Mucosa of gallbladder (tissue), 1 donor: Measurements from ENCODE around the gene UGT8. TPM values are rescaled to one million over a fixed set of nuclear protein-coding genes. Genes with fewer than 3 reads are reported as not detected.
"Not testable (repeated sequence)": the region's sequence is repeated elsewhere in the genome, so short reads cannot be mapped to it uniquely, and the experiment has no call there.

Experiments
- DNase-seq: peaks from one replicate; pipeline ENCODE4 v3.0.0-alpha.2; 2020; ENCODE audit warnings: low spot score
- total RNA-seq: library from RNA; stranded (reverse); gene quantifications from one replicate; pipeline ENCODE4 v1.2.1, GENCODE V29; 2021
- donor health status: DM: no; HTN: no; CAD: no.

UGT8 gene, protein sequence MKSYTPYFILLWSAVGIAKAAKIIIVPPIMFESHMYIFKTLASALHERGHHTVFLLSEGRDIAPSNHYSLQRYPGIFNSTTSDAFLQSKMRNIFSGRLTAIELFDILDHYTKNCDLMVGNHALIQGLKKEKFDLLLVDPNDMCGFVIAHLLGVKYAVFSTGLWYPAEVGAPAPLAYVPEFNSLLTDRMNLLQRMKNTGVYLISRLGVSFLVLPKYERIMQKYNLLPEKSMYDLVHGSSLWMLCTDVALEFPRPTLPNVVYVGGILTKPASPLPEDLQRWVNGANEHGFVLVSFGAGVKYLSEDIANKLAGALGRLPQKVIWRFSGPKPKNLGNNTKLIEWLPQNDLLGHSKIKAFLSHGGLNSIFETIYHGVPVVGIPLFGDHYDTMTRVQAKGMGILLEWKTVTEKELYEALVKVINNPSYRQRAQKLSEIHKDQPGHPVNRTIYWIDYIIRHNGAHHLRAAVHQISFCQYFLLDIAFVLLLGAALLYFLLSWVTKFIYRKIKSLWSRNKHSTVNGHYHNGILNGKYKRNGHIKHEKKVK
- 72.8 TPM for total RNA-seq

DNA sequence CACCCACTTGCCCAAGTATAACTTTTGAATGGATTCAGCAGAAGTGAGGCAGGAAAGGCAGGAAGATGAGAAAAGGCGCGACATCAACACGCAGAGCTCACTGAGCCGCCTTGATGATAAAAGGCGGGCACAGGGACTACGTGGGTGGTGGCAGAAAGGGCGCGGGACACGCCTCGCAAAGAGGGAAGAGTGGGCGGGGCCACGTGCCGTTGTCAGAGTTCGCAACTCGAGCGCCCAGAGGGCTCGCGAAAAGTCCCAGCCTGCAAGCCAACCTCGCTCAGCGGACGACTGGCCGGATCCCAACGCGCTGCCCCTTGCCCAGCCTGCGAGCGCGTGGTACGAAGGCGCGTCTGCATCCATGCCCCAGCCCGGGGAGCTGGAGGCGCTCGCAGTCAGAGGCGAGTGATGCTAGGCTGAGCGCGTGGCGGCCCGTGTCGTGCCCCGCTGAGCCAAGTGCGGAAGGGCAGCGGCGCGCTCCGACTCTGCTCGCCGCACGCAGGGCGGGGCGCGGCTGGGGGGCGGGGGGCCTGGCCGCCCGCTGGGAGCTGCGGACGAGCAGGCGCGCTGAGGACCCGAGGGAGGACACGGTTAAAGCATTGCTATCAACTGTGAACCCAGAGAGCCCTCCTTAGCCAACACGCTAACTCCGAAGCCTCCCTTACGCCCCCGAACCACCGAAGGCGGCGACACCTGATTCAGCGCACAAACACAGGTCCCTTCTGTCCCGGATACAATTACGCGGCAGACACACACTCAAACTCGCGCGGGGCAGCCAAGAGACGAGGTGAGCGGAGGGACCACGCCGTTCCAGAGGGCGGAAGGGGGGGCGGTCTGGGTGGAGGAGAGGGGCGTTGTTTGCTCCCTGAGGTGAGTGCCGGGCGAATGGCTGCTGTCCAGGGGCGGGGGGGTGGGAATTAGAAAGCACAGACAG lies at the start of gene UGT8:
TSS of gene UGT8 (plus strand) at position 617 of the 931 bp plus-strand sequence. CDS start 24,074 bp downstream, outside the sequence.
- peak; percentile 62 for DNase-seq

GRCh38 chr4:114549638-114550037 lies 49.0 kb upstream of the UGT8 start:
- DNase-seq = no peak

DNA sequence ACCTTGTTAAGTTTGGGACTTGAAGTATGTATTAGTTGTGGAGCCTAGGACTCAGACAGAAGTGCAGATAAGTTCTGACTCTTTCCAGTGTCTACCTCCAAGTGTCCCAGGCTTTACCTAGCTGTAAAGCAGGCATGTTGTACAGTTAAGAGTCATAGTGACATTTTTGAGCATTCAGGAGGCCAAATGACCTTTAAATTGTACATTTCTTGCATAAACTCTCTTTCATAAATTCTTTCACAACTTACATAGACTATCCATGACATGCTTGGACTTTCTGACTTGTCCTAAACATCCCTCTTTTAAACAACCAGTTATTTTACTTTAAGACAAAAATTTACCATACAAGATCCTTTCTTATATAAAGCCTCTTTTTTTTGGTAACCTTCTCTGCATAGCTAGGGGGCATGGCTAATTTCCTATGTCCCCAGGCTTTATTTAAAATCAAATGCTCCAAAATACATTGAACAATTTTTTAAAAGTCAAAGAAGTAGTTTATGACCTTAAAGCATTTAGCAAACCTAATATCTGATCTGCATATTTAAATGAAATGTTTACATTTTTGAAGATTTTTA lies 40.1 kb upstream of the UGT8 start:
- DNase-seq = no peak

DNA sequence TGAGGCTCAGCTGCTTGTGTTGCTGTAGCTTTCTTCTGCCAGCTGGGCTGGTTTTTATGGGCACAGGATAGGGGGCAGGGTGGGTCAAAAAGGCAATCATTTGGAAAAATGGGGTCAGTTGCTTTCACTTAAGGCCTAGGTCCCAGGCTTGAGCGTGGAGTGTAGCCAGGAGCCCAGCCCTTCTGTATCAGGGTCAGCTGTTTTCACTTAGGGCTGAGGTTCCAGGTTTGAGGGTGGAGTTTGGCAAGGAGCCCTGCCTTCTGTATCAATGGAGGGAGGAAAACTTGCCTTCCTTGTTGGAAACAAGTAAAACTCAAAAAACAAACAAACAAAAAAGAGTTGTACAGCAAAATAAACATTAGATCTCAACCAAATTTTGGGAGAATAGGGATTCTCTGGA lies 37.0 kb upstream of the UGT8 start:
- peak; percentile 62 for DNase-seq

GRCh38 chr4:114562176-114562904 lies 36.3 kb upstream of the UGT8 start:
- DNase-seq = no peak

DNA sequence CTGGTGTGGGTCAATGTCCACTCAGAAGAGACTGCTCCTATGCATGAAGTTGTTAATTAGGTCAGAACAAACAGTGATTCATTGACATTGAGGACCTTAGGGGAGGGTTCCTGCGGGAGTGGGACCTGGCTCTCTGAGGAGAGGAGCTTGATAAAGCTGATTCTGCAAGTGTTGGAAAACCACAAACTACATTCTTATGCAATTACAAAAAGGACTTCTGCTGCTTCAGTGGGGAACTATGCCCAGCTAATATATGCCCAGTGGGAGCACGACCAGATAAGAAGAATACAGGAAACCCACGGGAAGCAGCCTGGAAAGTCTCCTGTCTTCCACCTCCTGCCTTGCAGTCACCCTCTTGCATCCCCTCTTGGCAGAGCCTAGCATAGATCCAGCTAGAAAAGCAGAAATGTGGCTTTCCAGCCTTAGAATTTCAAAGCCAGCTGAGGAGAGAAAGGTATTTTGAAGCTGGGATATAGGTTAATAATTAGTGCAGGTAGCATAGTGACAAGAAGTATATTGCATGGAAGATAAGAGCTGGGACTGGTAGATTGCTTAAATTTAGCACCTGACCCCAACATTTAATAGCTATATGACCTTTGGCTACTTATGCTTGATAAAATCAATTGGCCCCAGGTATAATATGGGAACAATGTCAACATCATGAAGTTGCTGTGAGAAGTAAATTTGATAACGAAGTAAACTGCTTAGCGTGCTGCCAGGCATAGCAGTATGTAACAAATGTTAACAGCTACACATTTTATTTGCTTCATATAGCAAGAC lies 34.9 kb upstream of the UGT8 start:
- peak; percentile 50 for DNase-seq

GRCh38 chr4:114577386-114577785 lies 21.2 kb upstream of the UGT8 start:
- no peak for DNase-seq

- no peak for DNase-seq
Observed at GRCh38 chr4:114582621-114583020, 16.0 kb upstream of the UGT8 start.

- no peak for DNase-seq
Observed at GRCh38 chr4:114588305-114588704, 10.3 kb upstream of the UGT8 start.

- DNase-seq = not testable (repeated sequence)
Observed at GRCh38 chr4:114590360-114590759, 8.2 kb upstream of the UGT8 start.

- no peak for DNase-seq
Observed at GRCh38 chr4:114593526-114593925, 5.1 kb upstream of the UGT8 start.

DNA sequence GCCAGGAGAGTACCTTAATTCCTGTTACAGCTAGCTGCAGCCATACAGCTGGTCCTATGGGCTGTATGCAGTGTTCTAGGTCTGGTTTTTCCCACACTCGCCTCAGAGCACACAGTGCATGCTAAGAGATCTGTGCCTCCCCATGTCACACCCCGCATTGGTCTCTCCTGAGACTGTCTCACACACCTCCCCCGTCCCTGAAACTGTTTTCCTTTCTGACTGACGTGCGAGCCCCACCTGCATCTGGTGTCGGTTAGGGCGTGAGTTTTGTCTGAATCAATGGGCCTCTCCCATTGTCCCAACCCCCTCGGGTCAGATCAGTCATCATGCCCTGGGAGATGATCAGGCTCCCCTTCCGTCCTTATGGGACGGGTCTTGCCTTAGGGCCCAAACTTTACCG lies 3.4 kb upstream of the UGT8 start:
- DNase-seq = no peak

DNA sequence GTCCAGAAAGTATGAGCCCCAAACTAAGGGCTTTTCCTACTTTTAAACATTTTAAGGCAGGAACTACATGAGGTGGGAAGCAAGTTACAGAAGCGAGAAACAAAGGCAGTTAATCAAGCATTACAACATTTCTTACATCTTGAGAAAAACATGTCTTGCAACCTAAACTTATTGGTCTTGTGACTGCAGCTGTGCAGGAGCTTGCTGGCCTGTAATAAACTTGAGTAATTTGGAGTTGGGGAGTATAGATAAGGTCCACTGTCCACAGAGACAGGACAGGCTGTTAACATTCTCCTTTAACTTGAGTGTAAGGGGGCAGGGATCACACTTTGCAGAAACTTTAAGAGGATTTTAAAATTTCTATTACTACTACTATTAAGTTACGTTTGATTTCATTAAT lies 2.7 kb upstream of the UGT8 start:
- DNase-seq = no peak

DNA sequence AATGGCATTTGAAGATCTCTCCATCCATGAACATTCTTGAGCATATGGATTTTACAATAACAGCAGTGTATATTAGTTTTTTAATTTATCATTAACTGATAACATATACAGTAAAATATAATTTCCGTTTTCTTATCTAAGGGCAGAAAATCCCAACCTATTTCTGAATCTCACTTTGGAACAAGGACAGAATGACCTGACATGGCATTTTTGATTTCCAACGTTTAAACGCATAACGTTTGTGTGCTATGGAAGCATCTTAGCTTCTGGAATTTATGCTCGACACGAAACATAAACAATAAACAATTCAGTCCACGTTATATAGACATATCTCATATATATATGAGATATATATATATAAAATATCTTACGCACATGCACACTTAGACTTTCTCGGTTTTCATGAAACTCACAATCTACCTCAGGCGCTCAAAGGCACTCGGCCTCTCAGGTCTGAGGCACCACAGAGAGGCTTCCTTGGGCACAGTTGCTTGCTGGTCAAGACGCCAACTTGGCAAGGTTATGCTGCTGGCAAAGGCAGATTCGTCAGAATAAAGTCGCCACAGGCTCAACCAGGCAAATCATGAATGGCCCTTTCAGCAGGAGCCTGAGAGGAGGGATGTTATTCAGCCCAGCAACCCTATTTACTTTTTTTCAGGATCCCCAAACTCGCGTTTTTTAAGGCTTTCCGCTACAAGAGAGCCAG lies 1.0 kb upstream of the UGT8 start:
- DNase-seq = no peak

DNA sequence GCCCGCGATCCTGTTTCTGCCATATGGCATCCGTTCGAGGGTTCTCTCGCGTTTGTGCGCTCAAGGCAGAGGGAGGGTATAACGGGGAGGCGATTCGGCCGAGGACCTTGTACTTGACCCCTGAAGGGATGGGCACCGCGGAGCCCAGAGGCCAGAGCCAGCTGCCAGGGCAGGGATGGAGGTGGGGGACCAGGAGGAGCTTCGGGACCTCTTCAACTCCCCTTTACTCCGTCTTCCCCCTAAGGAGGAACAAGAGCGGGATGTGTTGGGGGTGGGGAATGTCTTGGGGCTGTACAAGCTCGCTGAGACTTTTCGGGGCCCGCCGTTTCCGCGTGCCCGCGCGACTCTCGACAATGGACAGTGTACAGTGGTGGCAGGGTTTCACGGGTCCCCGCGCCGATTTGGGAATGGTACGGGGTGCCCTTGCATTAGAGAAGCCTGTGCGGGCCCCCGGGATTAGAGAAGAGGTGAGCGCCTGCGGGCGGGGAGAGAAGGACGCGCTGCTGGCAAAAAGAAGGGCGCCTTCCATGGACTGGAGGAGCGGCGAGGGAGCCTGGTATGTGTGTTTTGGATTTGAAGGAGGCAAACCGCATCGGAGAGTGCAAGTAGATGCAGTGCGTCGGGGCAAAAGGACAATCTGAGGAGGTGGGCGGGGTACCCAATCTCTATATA lies 760 bp downstream of the UGT8 start:
- no peak for DNase-seq

GRCh38 chr4:114599903-114600552 lies 1.4 kb downstream of the UGT8 start:
- DNase-seq = no peak

GRCh38 chr4:114600672-114601071 lies 2.1 kb downstream of the UGT8 start:
- no peak for DNase-seq

GRCh38 chr4:114601304-114602052 lies 2.9 kb downstream of the UGT8 start:
- DNase-seq = no peak
